GM19467 (cell line): Measurements from ENCODE around the gene CAPN12.
"Not testable (repeated sequence)": the region's sequence is repeated elsewhere in the genome, so short reads cannot be mapped to it uniquely, and the experiment has no call there.

Source experiments
- ATAC-seq: cut with Tn5 transposase; IDR thresholded peaks from one replicate; pipeline ENCODE4 v1.9.1; 2021; ENCODE audit warnings: mild to moderate bottlenecking, moderate library complexity; ENCODE audit not compliant: unreplicated experiment

Gene CAPN12

GRCh38 chr19:38771569-38771968, 27.3 kb upstream of the CAPN12 start:
- ATAC-seq: not testable (repeated sequence)

GRCh38 chr19:38770949-38771275, 26.6 kb upstream of the CAPN12 start:
- peak; percentile 59 for ATAC-seq

- ATAC-seq: not testable (repeated sequence)
Measured at GRCh38 chr19:38770228-38770948, 26.1 kb upstream of the CAPN12 start.

- ATAC-seq: no peak
Measured at GRCh38 chr19:38769635-38770211, 25.4 kb upstream of the CAPN12 start.

GRCh38 chr19:38766276-38767047, 22.2 kb upstream of the CAPN12 start:
- no peak for ATAC-seq

GRCh38 chr19:38765214-38765613, 20.9 kb upstream of the CAPN12 start:
- ATAC-seq: no peak

- ATAC-seq: no peak
Measured at GRCh38 chr19:38763795-38764220, 19.5 kb upstream of the CAPN12 start.

- not testable (repeated sequence) for ATAC-seq
Measured at GRCh38 chr19:38761884-38762389, 17.7 kb upstream of the CAPN12 start.

GRCh38 chr19:38760805-38761517, 16.7 kb upstream of the CAPN12 start:
- not testable (repeated sequence) for ATAC-seq

GRCh38 chr19:38759590-38760003, 15.3 kb upstream of the CAPN12 start:
- ATAC-seq: no peak

- not testable (repeated sequence) for ATAC-seq
Measured at GRCh38 chr19:38754196-38754595, 9.9 kb upstream of the CAPN12 start.

GRCh38 chr19:38753783-38754182, 9.5 kb upstream of the CAPN12 start:
- not testable (repeated sequence) for ATAC-seq

- ATAC-seq: no peak
Measured at GRCh38 chr19:38745316-38745715, 1.0 kb upstream of the CAPN12 start.

GRCh38 chr19:38744874-38745273, 600 bp upstream of the CAPN12 start:
- ATAC-seq: no peak

GRCh38 chr19:38743394-38744297, 628 bp downstream of the CAPN12 start:
- ATAC-seq: no peak

GRCh38 chr19:38742906-38743305, 1.4 kb downstream of the CAPN12 start:
- ATAC-seq: no peak

GRCh38 chr19:38742296-38742695, 2.0 kb downstream of the CAPN12 start:
- no peak for ATAC-seq

GRCh38 chr19:38741670-38742069, 2.6 kb downstream of the CAPN12 start:
- ATAC-seq: no peak

- ATAC-seq: no peak
Measured at GRCh38 chr19:38740932-38741331, 3.3 kb downstream of the CAPN12 start.

- no peak for ATAC-seq
Measured at GRCh38 chr19:38740257-38740592, 4.0 kb downstream of the CAPN12 start.
